NK-92 (cell line): ENCODE measurements around the gene CNGA2.
"Not testable (repeated sequence)": the region's sequence is repeated elsewhere in the genome, so short reads cannot be mapped to it uniquely, and the experiment has no call there.

ENCODE experiments used
- DNase-seq: peaks from one replicate; lab custom pipeline; 2025; ENCODE audit not compliant: unreplicated experiment; lab: John Stamatoyannopoulos, UW

The CNGA2 gene

GRCh38 chrX:151734446-151734845 lies at the start of gene CNGA2:
Gene CNGA2 (plus strand): TSS chrX:151734746. CDS start chrX:151738484, 3,738 bp downstream.
- no peak for DNase-seq

DNA sequence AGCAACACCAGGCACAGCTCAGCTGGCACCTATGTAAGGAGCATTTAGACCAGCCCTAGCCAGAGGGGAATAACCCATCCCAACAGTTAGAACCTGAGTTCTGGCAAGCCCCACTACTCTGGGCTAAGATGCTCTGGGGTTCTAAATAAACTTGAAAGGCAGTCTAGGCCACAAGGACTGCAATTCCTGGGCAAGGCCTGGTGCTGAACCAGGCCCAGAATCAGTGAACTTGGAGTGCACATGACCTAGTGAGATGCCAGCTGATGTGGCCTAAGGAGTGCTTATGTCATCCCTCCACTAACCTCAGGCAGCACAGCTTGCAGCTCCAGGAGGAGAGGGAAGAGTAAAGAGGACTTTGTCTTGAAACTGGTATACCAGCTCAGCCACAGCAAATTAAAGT lies 46.9 kb upstream of the CNGA2 start:
- DNase-seq, result no peak

- no peak for DNase-seq
Observed at GRCh38 chrX:151688695-151689094, 45.9 kb upstream of the CNGA2 start.

DNA sequence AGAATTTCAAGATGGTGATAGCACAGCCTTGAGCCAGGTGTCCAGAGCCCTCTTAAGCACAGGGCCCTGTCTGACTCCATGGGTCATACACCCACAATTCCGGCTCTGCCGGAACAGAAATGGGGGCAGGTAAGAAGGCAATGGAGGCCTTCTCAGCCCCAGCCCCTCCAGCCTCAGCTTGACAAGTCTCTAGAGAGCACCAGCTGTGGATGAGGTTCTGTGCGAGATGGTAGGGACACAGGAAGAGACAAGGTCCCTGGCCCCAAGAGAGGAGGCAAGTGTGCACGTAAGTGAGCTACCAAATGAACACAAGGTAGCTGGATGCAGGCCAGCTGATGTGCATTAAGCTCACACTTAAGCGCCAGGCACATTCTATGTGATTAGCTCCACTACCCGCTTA lies 41.7 kb upstream of the CNGA2 start:
- no peak for DNase-seq

- no peak for DNase-seq
Observed at GRCh38 chrX:151694121-151694520, 40.4 kb upstream of the CNGA2 start.

DNA sequence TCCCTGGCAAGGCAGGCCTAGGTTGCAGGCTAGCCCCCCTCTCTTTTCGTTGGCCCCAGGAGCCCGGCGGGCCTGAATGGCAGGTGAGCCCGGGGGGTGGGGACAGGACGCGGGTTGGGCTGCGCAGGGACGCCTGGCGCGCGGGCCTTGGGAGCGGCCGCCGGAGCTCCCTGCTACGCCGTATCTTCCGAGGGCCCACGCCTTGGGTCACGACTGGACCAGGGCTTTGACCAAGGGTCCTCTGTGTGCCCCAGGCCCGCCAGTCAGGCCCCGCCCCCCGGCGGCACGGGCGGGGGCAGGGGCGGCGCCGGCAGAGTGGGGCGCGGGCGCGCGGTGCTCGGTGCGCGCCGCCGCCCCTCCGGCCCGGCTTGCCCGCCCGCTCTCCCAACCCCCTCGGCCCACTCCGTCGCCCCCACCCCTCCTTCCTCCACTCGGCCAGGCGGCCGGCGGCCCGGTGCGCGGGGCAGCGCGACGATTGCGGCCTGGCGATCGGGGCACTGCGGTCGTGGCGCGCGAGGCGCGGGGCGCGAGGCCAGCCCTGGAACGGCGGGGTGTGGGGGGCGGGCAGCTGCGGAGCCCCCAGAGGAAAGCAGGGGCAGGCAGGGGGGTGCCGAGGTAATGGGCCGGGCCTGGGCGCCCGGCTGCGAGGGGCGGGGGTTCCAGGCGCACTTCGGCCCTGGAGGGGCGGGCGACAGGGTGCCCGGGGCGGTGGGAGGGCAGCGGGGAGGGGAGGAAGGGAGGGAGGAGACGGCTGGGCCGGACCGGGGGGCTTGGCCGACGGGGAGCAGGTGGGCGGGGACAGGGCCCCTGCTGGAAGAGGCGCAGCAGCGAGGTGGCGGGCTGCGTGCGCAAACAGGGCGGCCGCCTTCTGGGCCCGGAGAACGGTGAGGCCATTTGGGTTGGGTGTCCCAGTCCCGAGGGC lies 39.6 kb upstream of the CNGA2 start, which contains the start of gene PRRG3:
Gene PRRG3 (plus strand): TSS at position 798 of the 922 bp plus-strand sequence. CDS start 3,357 bp downstream, outside the sequence.
- DNase-seq, result no peak

DNA sequence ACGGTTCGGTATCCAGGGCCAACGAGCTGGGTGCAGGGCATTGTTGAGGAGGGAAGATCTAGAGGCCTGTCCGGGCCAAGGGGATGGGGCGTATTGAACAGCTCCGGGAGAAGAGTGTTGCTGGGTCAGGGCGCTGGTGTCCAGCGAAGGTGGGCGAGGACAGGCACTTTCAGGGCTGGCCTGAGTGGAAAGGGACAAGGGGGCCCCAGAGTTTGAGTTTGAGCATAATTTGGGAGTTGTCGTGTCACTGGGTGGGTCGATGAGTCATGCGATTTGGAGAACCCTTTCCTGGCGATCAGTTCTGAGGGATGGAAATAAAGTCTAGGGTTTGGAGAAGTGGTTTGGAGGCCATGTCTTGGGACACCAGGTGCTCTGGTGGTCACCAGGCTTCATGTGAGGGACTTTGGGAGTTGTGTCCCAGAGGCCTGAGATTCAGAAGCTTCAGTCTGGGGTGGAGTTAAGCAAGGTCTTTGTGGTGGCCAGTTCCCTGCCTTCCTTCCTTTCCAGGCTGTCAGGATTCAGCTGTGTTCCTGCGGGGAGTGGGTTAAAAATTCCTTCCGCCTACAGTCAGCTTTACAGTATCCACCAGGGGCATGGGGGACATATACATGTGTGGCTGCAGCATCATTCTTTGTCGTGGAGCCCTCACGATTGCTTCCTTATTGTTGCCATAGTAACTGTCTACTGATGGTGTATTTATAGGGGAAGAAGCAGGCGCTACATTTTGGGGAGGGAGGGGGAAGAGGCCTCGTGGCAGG lies 38.8 kb upstream of the CNGA2 start:
- DNase-seq, result no peak

DNA sequence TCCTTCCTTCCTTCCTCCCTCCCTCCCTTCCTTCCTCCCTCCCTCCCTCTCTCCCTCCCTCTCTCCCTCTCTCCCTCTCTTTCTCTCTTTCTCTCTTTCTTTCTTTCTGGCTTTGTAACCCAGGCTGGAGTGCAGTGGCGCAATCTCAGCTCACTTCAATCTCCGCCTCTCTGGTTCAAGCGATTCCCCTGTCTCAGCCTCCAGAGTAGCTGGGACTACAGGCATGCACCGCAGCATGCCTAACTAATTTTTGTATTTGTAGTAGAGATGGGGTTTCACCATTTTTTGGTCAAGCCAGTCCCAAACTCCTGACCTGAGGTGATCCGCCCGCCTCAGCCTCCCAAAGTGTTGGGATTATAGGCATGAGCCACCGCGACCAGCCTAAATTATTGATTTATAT lies 37.5 kb upstream of the CNGA2 start:
- not testable (repeated sequence) for DNase-seq

DNA sequence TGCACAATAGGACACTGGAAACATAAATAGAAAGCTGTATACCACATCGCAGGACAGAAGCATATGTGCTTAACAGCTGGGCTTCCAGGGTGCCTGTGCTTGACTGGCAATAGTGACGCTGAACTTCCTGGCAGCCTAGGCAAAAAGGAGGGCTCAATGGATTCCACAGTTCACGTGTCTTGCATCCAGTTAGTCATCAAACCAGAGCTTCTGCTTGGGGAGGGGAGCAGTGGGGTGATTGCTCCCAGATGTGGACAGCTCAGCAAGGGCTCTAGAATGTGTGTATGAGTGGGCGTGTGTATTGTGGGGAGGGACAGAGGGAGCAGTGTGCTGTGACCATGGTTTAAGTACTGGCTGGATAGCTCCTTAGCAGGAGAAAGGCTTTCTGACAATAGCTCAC lies 37.0 kb upstream of the CNGA2 start:
- DNase-seq, result no peak

DNA sequence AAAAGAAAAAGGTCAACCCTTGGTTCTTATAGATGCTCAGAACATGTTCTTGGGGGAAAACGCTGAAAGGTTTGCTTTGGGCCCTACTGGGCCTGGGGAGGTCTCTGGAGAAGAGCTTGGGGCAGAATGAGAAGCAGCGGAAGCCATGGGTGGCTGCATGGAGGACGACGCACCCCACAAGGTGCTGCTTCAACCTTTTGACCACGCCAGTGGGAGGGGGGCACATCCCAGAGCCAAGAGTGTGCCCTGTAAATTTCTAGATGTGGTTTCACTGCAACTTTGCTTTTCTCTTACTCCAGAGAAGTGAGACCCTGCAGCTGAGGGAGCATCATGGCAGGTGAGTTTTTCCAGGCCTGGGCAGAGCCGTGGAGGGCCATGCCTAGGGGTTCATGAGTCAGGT lies 36.1 kb upstream of the CNGA2 start:
- DNase-seq, result no peak

DNA sequence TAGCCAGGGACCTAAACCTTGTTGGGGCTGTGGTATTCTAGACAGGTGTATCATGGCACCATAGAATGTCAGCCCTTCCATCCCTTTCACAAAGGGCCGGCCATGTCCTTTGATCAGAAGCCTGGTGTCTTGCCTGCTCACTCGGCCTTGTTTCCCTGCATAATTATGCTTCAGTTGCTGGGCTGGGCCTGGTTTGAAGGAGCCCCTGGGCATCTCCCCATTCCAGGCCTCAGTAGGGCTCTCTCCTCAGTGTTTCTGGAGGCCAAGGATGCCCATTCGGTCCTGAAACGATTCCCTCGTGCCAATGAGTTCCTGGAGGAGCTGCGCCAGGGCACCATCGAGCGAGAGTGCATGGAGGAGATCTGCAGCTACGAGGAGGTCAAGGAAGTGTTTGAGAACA lies 34.8 kb upstream of the CNGA2 start:
- no peak for DNase-seq

GRCh38 chrX:151700581-151700980 lies 34.0 kb upstream of the CNGA2 start:
- DNase-seq, result no peak

- no peak for DNase-seq
Observed at GRCh38 chrX:151701071-151701470, 33.5 kb upstream of the CNGA2 start.

- no peak for DNase-seq
Observed at GRCh38 chrX:151701531-151701930, 33.0 kb upstream of the CNGA2 start.

DNA sequence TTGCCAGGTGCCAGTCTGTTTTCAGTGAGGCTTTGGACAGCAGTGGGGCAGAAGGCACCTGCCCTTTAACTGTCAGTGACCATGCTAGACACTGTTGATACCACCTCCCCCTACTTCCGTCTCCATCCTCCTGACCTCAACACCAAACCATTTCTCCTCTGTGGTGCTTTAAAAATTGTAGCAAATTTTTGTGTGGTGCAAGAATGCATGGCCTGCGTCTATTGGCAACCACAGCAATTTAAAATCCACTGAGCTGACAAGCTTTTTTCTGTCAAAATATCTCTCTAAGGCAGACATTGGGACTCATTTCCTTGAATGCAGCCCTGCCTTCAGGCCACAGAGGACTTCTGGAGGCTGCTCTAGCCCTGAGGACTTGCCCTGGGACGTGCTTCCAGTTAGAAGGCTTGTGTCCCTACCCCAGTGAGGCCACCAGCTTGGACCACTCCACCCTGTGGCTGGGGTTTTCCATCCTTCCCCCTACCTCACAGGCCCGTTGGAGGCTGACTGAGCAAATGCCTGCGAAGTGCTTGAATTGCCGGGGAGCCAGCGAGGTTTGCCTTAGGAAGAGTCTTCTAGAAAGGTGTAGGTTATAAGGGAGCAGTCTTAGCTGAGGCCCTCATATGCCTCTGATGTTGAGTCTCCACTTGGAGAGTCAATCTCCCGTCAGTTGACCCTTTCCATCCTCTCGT lies 32.4 kb upstream of the CNGA2 start:
- no peak for DNase-seq

- no peak for DNase-seq
Observed at GRCh38 chrX:151702741-151703340, 31.7 kb upstream of the CNGA2 start.

DNA sequence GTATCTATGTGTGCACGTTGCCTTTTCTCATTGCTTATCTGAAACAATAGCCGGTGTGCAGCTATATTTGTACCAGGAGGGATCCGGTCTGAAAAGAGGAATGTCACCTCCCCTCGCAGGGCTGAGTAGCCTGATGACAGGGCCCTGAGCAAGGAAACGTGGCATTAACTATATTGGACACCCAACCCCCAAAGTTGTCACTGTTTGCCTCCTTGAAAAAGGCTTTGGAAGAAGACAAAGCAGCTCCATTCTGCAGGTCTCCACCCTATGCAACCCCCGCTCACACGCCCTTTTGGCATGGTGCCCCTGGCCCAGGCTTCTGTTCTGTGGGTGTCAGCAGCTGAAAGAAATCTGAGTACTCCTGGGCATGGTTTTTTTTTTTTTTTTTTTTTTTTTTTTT lies 31.1 kb upstream of the CNGA2 start:
- DNase-seq, result no peak

DNA sequence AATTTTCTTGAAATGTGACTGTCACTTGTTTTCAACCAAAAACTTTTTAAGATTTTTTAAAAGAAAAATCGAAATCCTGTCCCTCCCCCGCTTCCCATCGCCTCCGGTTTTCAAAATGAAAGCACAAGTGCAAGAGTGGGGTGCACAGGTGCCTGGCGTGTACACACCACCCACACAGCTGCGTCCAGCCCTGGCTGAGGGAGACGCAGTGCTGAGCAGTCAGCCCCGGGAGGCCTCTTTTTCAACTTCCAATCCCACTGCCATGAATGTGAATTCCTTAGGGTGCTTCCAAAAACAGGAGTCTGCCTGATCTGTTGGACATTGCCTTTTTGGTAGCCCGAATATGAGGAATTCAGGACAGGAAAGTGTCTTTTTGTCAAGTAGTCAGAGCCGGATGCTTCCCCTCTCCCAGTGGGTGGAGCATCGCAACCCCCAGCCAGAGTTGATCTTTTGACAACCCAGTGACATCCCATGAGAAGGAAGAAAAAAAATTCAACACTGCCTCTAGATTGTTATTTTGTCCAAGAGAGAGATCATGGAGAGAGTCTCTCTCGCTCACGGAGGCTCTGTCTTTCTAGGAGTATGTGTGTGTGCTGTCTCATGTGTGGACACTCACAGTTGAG lies 30.4 kb upstream of the CNGA2 start:
- DNase-seq, result no peak

GRCh38 chrX:151708821-151709220 lies 25.7 kb upstream of the CNGA2 start:
- no peak for DNase-seq

- no peak for DNase-seq
Observed at GRCh38 chrX:151710457-151710856, 24.1 kb upstream of the CNGA2 start.

DNA sequence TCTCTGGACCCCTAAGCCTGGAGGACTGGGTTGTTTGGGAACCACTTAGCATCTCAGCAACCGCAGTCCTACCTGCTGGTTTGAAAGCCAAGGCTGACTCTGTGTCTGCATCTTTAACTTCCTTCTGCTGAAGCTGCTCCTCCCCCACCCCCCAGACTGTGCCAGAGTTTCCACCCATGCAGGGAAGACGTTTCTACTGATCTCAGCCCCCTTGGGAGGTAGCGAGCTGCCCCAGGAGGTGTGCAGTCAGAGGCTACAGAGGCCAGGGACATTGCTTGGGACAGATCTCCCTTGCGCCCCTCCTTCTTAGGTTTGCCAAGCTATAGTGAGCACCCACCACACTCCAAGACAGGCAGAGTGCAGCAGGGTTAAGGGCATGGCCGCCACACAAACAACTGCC lies 23.4 kb upstream of the CNGA2 start:
- DNase-seq, result no peak
